Kidney (tissue), 14 donors: ENCODE data around the gene CGRRF1. TPM values are rescaled to one million over a fixed set of nuclear protein-coding genes. Genes with fewer than 3 reads are reported as not detected.

Source experiments
- DNase-seq, 5 donors: peaks; one replicate each; pipeline ENCODE4 v3.0.0-alpha.2; 2013 to 2020
- FAIRE-seq: peaks from 2 replicates; lab custom pipeline; 2012; peaks lifted over from hg19 to GRCh38; lab: Jason Lieb, UNC
- H3K27ac ChIP-seq, 2 donors: one replicate each; pipeline ENCODE4 v1.7.0; 2013; ENCODE audit warnings: low read depth in 2 of 2, low read length in 2 of 2, inconsistent platforms in 1 of 2
- H3K27me3 ChIP-seq: one replicate; pipeline ENCODE4 v1.7.1; 2013; ENCODE audit warnings: low read length, inconsistent platforms; ENCODE audit not compliant: control insufficient read depth, insufficient read depth
- H3K36me3 ChIP-seq, 3 donors: one replicate each; pipeline versions ENCODE4 v1.7.0 to v1.7.1; 2013; ENCODE audit warnings: low read length in 3 of 3, control low read depth in 1 of 3, inconsistent platforms in 1 of 3; ENCODE audit not compliant: insufficient read depth in 3 of 3, control insufficient read depth in 2 of 3
- H3K4me1 ChIP-seq, 3 donors: one replicate each; pipeline versions ENCODE4 v1.7.0 to v1.7.1; 2013; ENCODE audit warnings: low read length in 3 of 3, inconsistent platforms in 1 of 3, low read depth in 1 of 3; ENCODE audit not compliant: control insufficient read depth in 2 of 3, insufficient read depth in 2 of 3
- H3K4me3 ChIP-seq, 3 donors: one replicate each; pipeline versions ENCODE4 v1.7.0 to v1.8.1; 2013; ENCODE audit warnings: low read length in 3 of 3, control low read depth in 1 of 3, inconsistent platforms in 1 of 3
- H3K9ac ChIP-seq, 3 donors: one replicate each; pipeline versions ENCODE4 v1.7.0 to v1.7.1; 2013; ENCODE audit warnings: low read length in 3 of 3, control low read depth in 1 of 3, inconsistent platforms in 1 of 3
- H3K9me3 ChIP-seq, 3 donors: one replicate each; pipeline versions ENCODE4 v1.7.0 to v1.7.1; 2013; ENCODE audit warnings: low read length in 3 of 3, control low read depth in 1 of 3, inconsistent platforms in 1 of 3; ENCODE audit not compliant: control insufficient read depth in 2 of 3, insufficient read depth in 1 of 3
- CTCF ChIP-seq: IDR thresholded peaks from 3 replicates; pipeline ENCODE4 v1.5.1; 2012; ENCODE audit warnings: mild to moderate bottlenecking, moderate library complexity, borderline replicate concordance; ENCODE audit not compliant: insufficient read depth; ENCODE audit errors: extremely low read depth
- intact Hi-C: fragments of 100-400 bp; cut with DNase I; formaldehyde crosslinking; loops from one replicate; pipeline ENCODE4 v1.11.1; 2022
- polyA plus RNA-seq: library from polyadenylated mRNA; stranded (reverse); fragments of 350-450 nt; fragmentation: Illumina TruSeq; extraction: RNeasy Lipid Tissue Mini Kit (QIAGEN cat#74804); gene quantifications from one replicate; pipeline ENCODE4 v1.2.3, GENCODE V29; 2014; ENCODE audit warnings: low read depth, low replicate concordance; ENCODE audit not compliant: insufficient read depth
- total RNA-seq: library from RNA; stranded (reverse); fragmentation: NEBNext Ultra II Directional; extraction: Animal tissue kit (Norgen Biotek cat#: 25700); gene quantifications from one replicate; pipeline ENCODE4 v1.2.1, GENCODE V29; 2021
- donor health status: control.
- donor health status: control.
- donor health status: control.
- donor health status: control.
- donor health status: control.
- donor health status: DM: yes; HTN: yes; CAD: no.
- donor health status: Normal renal cell carcinoma (clear cell type).

Gene CGRRF1
- total and polyA plus RNA-seq, 2 donors from 2014 or later: 19.6 to 26.2 TPM

- no peak for TF ChIP-seq CTCF
- Histone ChIP-seq H3K27ac (peak overlapping the region in 1 of 2 donors; percentile 88), H3K36me3 (no peaks in the 10 kb centered on the region), H3K4me1 (peaks cover 0 to 12% (median 7%) of the 10 kb centered on the region in 3 donors), H3K9ac (no peak overlapping the region), H3K9me3 (no peaks in the 10 kb centered on the region), H3K4me3 (peak overlapping the region in 2 of 3 donors; percentile 84 to 93), H3K27me3 (no peaks in the 10 kb centered on the region)
- intact Hi-C loops: no loop called here
- no peak for DNase-seq
- FAIRE-seq: no peak
These were observed 19.8 kb upstream of the CGRRF1 start for GRCh38 chr14:54489731-54490444.

- intact Hi-C loops: no loop called here
- no peak overlapping the region for H3K4me3 ChIP-seq
- no peak for DNase-seq
- TF ChIP-seq CTCF: no peak
- no peaks in the 10 kb centered on the region for H3K9me3 ChIP-seq
- no peak overlapping the region for H3K27ac ChIP-seq
- FAIRE-seq: no peak
- no peaks in the 10 kb centered on the region for H3K27me3 ChIP-seq
- H3K9ac ChIP-seq: no peak overlapping the region
- peaks cover 0 to 12% (median 7%) of the 10 kb centered on the region in 3 donors for H3K4me1 ChIP-seq
- H3K36me3 ChIP-seq: no peaks in the 10 kb centered on the region
These were observed 19.1 kb upstream of the CGRRF1 start for GRCh38 chr14:54490445-54491175.

- H3K27ac ChIP-seq: no peak overlapping the region
- H3K27me3 ChIP-seq: no peaks in the 10 kb centered on the region
- peaks cover 0 to 10% (median 6%) of the 10 kb centered on the region in 3 donors for H3K4me1 ChIP-seq
- TF ChIP-seq CTCF: no peak
- intact Hi-C loops: no loop called here
- DNase-seq (no peak), FAIRE-seq (no peak)
- no peaks in the 10 kb centered on the region for H3K36me3 ChIP-seq
- no peak overlapping the region for H3K9ac ChIP-seq
- no peaks in the 10 kb centered on the region for H3K9me3 ChIP-seq
- H3K4me3 ChIP-seq: no peak overlapping the region
These were observed 16.4 kb upstream of the CGRRF1 start for GRCh38 chr14:54493293-54493692.
